ENCODE results near the gene PPP2R2D. TPM values are rescaled to one million over a fixed set of nuclear protein-coding genes. Genes with fewer than 3 reads are reported as not detected.

PPP2R2D gene
- polyA plus RNA-seq, 1 experiment = 27.2 TPM

- peaks cover 6% of the 10 kb centered on the region; the same call in 1 of the 2 replicates for H3K9me3 ChIP-seq (ENCODE audit: control insufficient read depth, insufficient read depth, low read length)
- ChIA-PET POLR2A (no interaction called here), CTCF (interaction anchor here (1.1 kb wide), 1 partner anchor 12 kb away, joined by 3 read pairs; no protein-coding TSS in a partner anchor)
- TF ChIP-seq CTCF (IDR thresholded peaks at IDR 0.05; ENCODE audit: low read depth, low read length) = no peak
- DNase-seq (ENCODE audit: low read depth, low spot score) = no peak
- no peak overlapping the region for H3K27ac ChIP-seq (ENCODE audit: low read depth, low read length)
- peaks cover 2% of the 10 kb centered on the region for H3K27me3 ChIP-seq (ENCODE audit: control insufficient read depth, insufficient read depth, low read length)
- H3K4me3 ChIP-seq (ENCODE audit: low read depth, low read length) = no peak overlapping the region
Measured at GRCh38 chr10:131868436-131868835, 32.4 kb upstream of the PPP2R2D start.

- Histone ChIP-seq H3K4me3 (ENCODE audit: low read depth, low read length) (no peak overlapping the region), H3K27ac (ENCODE audit: low read depth, low read length) (no peak overlapping the region), H3K27me3 (ENCODE audit: control insufficient read depth, insufficient read depth, low read length) (peaks cover 6% of the 10 kb centered on the region), H3K9me3 (ENCODE audit: control insufficient read depth, insufficient read depth, low read length) (peaks cover 6% of the 10 kb centered on the region; the same call in 1 of the 2 replicates)
- ChIA-PET CTCF (interaction anchor here (0.5 to 1.2 kb wide), 3 partner anchors 11 to 1694 kb away, joined by 3 to 6 read pairs (median 3); no protein-coding TSS in a partner anchor), POLR2A (no interaction called here)
- DNase-seq (ENCODE audit: low read depth, low spot score) = no peak
- no peak for TF ChIP-seq CTCF (IDR thresholded peaks at IDR 0.05; ENCODE audit: low read depth, low read length)
Measured at GRCh38 chr10:131869344-131869743, 31.5 kb upstream of the PPP2R2D start.

GRCh38 chr10:131870411-131870810 lies 30.4 kb upstream of the PPP2R2D start:
- Histone ChIP-seq H3K9me3 (ENCODE audit: control insufficient read depth, insufficient read depth, low read length) (peaks cover 3% of the 10 kb centered on the region; the same call in 1 of the 2 replicates), H3K27ac (ENCODE audit: low read depth, low read length) (no peak overlapping the region), H3K27me3 (ENCODE audit: control insufficient read depth, insufficient read depth, low read length) (peaks cover 6% of the 10 kb centered on the region), H3K4me3 (ENCODE audit: low read depth, low read length) (no peak overlapping the region)
- DNase-seq (ENCODE audit: low read depth, low spot score) = no peak
- CTCF ChIA-PET = interaction anchor here (1.2 kb wide), 1 partner anchor 15 kb away, joined by 3 read pairs; no protein-coding TSS in a partner anchor
- POLR2A ChIA-PET = no interaction called here
- TF ChIP-seq CTCF (IDR thresholded peaks at IDR 0.05; ENCODE audit: low read depth, low read length) = no peak

GRCh38 chr10:131870831-131871672 lies 29.8 kb upstream of the PPP2R2D start:
- CTCF ChIA-PET = no interaction called here
- no peak for DNase-seq (ENCODE audit: low read depth, low spot score)
- H3K9me3 ChIP-seq (ENCODE audit: control insufficient read depth, insufficient read depth, low read length) = peaks cover 3% of the 10 kb centered on the region; the same call in 1 of the 2 replicates
- no peak overlapping the region for H3K27ac ChIP-seq (ENCODE audit: low read depth, low read length)
- no peak for TF ChIP-seq CTCF (IDR thresholded peaks at IDR 0.05; ENCODE audit: low read depth, low read length)
- POLR2A ChIA-PET = no interaction called here
- no peak overlapping the region for H3K4me3 ChIP-seq (ENCODE audit: low read depth, low read length)
- peaks cover 6% of the 10 kb centered on the region for H3K27me3 ChIP-seq (ENCODE audit: control insufficient read depth, insufficient read depth, low read length)

- Histone ChIP-seq H3K4me3 (ENCODE audit: low read depth, low read length) (no peak overlapping the region), H3K27me3 (ENCODE audit: control insufficient read depth, insufficient read depth, low read length) (peaks cover 10% of the 10 kb centered on the region), H3K27ac (ENCODE audit: low read depth, low read length) (no peak overlapping the region), H3K9me3 (ENCODE audit: control insufficient read depth, insufficient read depth, low read length) (peaks cover 3% of the 10 kb centered on the region; the same call in 1 of the 2 replicates)
- ChIA-PET CTCF (no interaction called here), POLR2A (no interaction called here)
- DNase-seq (ENCODE audit: low read depth, low spot score) = no peak
- TF ChIP-seq CTCF (IDR thresholded peaks at IDR 0.05; ENCODE audit: low read depth, low read length) = no peak
Measured at GRCh38 chr10:131871673-131872005, 29.2 kb upstream of the PPP2R2D start.
